Measurements from ENCODE around the gene TSPAN18.

Gene TSPAN18

DNA sequence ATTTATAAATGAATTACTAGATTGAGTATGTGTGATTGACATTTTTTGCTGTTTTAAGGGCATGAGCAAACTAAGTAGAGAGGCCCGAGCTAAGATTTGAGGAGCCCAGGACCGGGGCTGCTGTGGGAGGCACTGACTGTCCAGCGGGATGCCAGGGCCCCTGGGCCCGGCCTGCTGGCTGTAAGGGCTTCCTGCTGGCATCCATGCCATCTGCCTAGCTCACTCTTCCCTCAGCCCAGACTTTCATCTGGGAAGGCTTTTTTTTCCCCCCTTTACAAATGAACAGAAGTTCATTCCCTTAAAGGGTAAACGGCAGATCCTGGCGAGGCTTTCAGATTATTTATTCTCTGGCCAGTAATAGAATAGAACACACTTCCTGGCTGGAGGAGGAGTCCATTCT lies 239.9 kb downstream of the TSPAN18 start:
- Histone ChIP-seq H4K12ac (ENCODE audit: low read depth, low read length) (no peak overlapping the region), H3K9ac (ENCODE audit: low read length) (no peak overlapping the region), H3K14ac (ENCODE audit: low read length) (no peak overlapping the region), H4K91ac (ENCODE audit: low read depth, low read length) (no peak overlapping the region), H3K79me1 (ENCODE audit: low read length) (no peaks in the 10 kb centered on the region), H3K4me3 (ENCODE audit: low read depth, low read length) (no peak overlapping the region), H2BK120ac (ENCODE audit: insufficient read depth, low read length, poor library complexity) (no peak overlapping the region), H3K4me2 (ENCODE audit: low read length) (no peak overlapping the region), H2AFZ (ENCODE audit: insufficient read depth, low read length, poor library complexity) (no peak overlapping the region), H3K18ac (ENCODE audit: low read length) (no peak overlapping the region), H3K4me1 (ENCODE audit: control insufficient read depth in 1 of 2, insufficient read depth in 2 of 2, low read length in 2 of 2) (no peaks in the 10 kb centered on the region), H3K23ac (ENCODE audit: low read length) (no peak overlapping the region), H4K8ac (ENCODE audit: low read depth, low read length) (no peak overlapping the region), H2BK5ac (ENCODE audit: low read depth, low read length, poor library complexity) (no peak overlapping the region), H2BK12ac (ENCODE audit: low read length) (no peak overlapping the region), H3K27ac (ENCODE audit: low read depth, low read length) (no peak overlapping the region), H3K79me2 (ENCODE audit: control insufficient read depth, insufficient read depth, low read length, poor library complexity) (no peaks in the 10 kb centered on the region), H2AK5ac (ENCODE audit: low read length) (no peak overlapping the region), H3K9me3 (ENCODE audit: insufficient read depth, low read depth, low read length) (peaks cover 3% of the 10 kb centered on the region), H3K36me3 (ENCODE audit: control insufficient read depth in 1 of 2, insufficient read depth in 2 of 2, low read length in 2 of 2) (no peaks in the 10 kb centered on the region), H3K27me3 (ENCODE audit: insufficient read depth, low read length) (no peaks in the 10 kb centered on the region), H3K4ac (ENCODE audit: low read depth, low read length) (no peak overlapping the region)
- no peak for DNase-seq
- WGBS (ENCODE audit: extremely low coverage, insufficient coverage, insufficient read length) = no CpG with 5 or more reads among the region's 6 CpGs

DNA sequence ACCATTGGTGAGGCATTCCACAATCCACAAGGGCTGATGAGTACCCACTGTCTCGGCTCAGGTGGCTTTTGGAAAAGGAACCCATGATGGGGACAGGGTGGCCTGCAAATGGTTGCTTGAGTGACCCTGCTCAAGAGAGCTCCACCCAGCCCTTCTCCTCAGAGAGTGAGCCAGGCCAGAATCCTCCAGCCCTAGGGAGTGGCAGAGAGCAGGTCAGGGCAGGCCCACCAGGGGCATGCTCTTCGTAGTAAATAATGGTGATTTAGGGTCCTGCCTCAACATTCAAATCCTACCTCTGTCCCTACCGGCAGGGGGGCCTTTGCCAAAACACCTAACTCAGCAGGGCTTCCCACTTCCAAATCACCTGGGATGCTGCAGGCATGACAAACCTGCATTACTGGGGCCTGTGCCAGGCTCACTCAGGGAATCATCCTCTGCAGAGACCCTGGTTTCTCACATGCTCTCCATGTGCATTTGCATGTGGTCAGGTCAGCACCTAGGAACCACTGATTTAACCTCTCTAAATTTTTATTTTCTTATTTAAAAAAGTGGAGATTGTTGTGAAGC lies 241.3 kb downstream of the TSPAN18 start:
- Histone ChIP-seq H3K14ac (ENCODE audit: low read length) (no peak overlapping the region), H2BK12ac (ENCODE audit: low read length) (no peak overlapping the region), H2AFZ (ENCODE audit: insufficient read depth, low read length, poor library complexity) (no peak overlapping the region), H2AK5ac (ENCODE audit: low read length) (no peak overlapping the region), H3K9me3 (ENCODE audit: insufficient read depth, low read depth, low read length) (peaks cover 3% of the 10 kb centered on the region), H4K12ac (ENCODE audit: low read depth, low read length) (no peak overlapping the region), H3K79me1 (ENCODE audit: low read length) (no peaks in the 10 kb centered on the region), H3K18ac (ENCODE audit: low read length) (no peak overlapping the region), H3K4me3 (ENCODE audit: low read depth, low read length) (no peak overlapping the region), H4K8ac (ENCODE audit: low read depth, low read length) (no peak overlapping the region), H3K79me2 (ENCODE audit: control insufficient read depth, insufficient read depth, low read length, poor library complexity) (no peaks in the 10 kb centered on the region), H3K4ac (ENCODE audit: low read depth, low read length) (no peak overlapping the region), H3K23ac (ENCODE audit: low read length) (no peak overlapping the region), H3K9ac (ENCODE audit: low read length) (no peak overlapping the region), H3K36me3 (ENCODE audit: control insufficient read depth in 1 of 2, insufficient read depth in 2 of 2, low read length in 2 of 2) (no peaks in the 10 kb centered on the region), H3K27me3 (ENCODE audit: insufficient read depth, low read length) (no peaks in the 10 kb centered on the region), H3K4me2 (ENCODE audit: low read length) (no peak overlapping the region), H2BK120ac (ENCODE audit: insufficient read depth, low read length, poor library complexity) (no peak overlapping the region), H2BK5ac (ENCODE audit: low read depth, low read length, poor library complexity) (no peak overlapping the region), H3K4me1 (ENCODE audit: control insufficient read depth in 1 of 2, insufficient read depth in 2 of 2, low read length in 2 of 2) (no peaks in the 10 kb centered on the region), H3K27ac (ENCODE audit: low read depth, low read length) (no peak overlapping the region), H4K91ac (ENCODE audit: low read depth, low read length) (no peak overlapping the region)
- no CpG with 5 or more reads among the region's 3 CpGs for WGBS (ENCODE audit: extremely low coverage, insufficient coverage, insufficient read length)
- DNase-seq = no peak

DNA sequence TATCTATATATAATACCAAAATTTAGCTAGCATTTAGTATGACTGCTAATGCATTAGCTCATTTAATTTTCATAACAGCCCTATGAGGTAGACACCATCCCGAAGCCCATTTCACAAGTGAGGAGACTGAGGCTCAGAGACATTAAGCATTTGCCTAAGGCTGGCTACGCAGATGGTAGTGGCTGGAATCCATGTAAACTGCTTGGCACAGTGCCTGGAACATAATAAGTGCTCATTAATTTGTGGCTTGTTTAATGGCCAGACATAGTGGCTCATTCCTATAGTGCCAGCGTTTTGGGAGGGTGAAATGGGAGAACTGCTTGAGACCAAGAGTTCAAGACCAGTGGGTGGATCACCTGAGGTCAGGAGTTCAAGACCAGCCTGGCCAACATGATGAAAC lies 241.7 kb downstream of the TSPAN18 start:
- Histone ChIP-seq H3K4me1 (ENCODE audit: control insufficient read depth in 1 of 2, insufficient read depth in 2 of 2, low read length in 2 of 2) (no peaks in the 10 kb centered on the region), H3K27me3 (ENCODE audit: insufficient read depth, low read length) (no peaks in the 10 kb centered on the region), H2BK5ac (ENCODE audit: low read depth, low read length, poor library complexity) (no peak overlapping the region), H2BK120ac (ENCODE audit: insufficient read depth, low read length, poor library complexity) (no peak overlapping the region), H3K4me3 (ENCODE audit: low read depth, low read length) (no peak overlapping the region), H3K79me2 (ENCODE audit: control insufficient read depth, insufficient read depth, low read length, poor library complexity) (no peaks in the 10 kb centered on the region), H2BK12ac (ENCODE audit: low read length) (no peak overlapping the region), H4K91ac (ENCODE audit: low read depth, low read length) (no peak overlapping the region), H3K27ac (ENCODE audit: low read depth, low read length) (no peak overlapping the region), H3K14ac (ENCODE audit: low read length) (no peak overlapping the region), H3K23ac (ENCODE audit: low read length) (no peak overlapping the region), H3K9ac (ENCODE audit: low read length) (no peak overlapping the region), H4K8ac (ENCODE audit: low read depth, low read length) (no peak overlapping the region), H4K12ac (ENCODE audit: low read depth, low read length) (no peak overlapping the region), H3K4ac (ENCODE audit: low read depth, low read length) (no peak overlapping the region), H2AK5ac (ENCODE audit: low read length) (no peak overlapping the region), H3K18ac (ENCODE audit: low read length) (no peak overlapping the region), H3K9me3 (ENCODE audit: insufficient read depth, low read depth, low read length) (peaks cover 3% of the 10 kb centered on the region), H2AFZ (ENCODE audit: insufficient read depth, low read length, poor library complexity) (no peak overlapping the region), H3K4me2 (ENCODE audit: low read length) (no peak overlapping the region), H3K79me1 (ENCODE audit: low read length) (no peaks in the 10 kb centered on the region), H3K36me3 (ENCODE audit: control insufficient read depth in 1 of 2, insufficient read depth in 2 of 2, low read length in 2 of 2) (no peaks in the 10 kb centered on the region)
- no CpG with 5 or more reads among the region's 3 CpGs for WGBS (ENCODE audit: extremely low coverage, insufficient coverage, insufficient read length)
- DNase-seq = no peak

DNA sequence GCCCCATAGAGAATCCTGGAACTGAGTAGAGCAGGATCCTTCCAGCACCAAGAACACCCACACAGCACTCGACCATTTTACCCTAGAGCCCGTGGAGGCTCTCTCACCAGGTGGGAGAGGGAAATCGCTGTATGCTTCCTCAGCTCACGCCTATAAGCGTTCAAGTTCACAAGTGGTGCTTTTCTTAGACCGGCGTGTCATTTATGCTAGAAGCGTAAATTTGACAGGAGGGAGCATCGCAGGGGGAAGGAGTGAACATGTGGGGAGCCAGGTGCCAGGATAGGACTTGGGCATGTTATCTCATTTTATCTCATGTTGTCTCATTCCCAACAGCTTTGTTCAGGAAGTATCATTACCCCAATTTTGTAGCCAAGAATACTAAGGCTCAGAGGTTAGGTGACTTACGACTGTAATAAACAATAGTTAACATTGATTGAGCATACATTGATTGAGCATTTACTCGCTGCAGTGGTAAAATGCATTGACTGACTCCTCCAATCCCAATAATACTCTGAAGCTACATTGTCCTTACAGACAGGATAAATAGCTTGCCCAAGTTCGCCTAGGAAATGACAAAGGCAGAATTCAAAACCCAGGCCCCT lies 243.0 kb downstream of the TSPAN18 start:
- no peak overlapping the region for H4K91ac ChIP-seq (ENCODE audit: low read depth, low read length)
- no peaks in the 10 kb centered on the region for H3K36me3 ChIP-seq (ENCODE audit: control insufficient read depth in 1 of 2, insufficient read depth in 2 of 2, low read length in 2 of 2)
- no peak overlapping the region for H3K9ac ChIP-seq (ENCODE audit: low read length)
- no peak overlapping the region for H2AK5ac ChIP-seq (ENCODE audit: low read length)
- no peak for DNase-seq
- H3K79me1 ChIP-seq (ENCODE audit: low read length) = no peaks in the 10 kb centered on the region
- H3K14ac ChIP-seq (ENCODE audit: low read length) = no peak overlapping the region
- H3K23ac ChIP-seq (ENCODE audit: low read length) = no peak overlapping the region
- H4K8ac ChIP-seq (ENCODE audit: low read depth, low read length) = no peak overlapping the region
- H3K4me3 ChIP-seq (ENCODE audit: low read depth, low read length) = no peak overlapping the region
- no peak overlapping the region for H2BK5ac ChIP-seq (ENCODE audit: low read depth, low read length, poor library complexity)
- no peaks in the 10 kb centered on the region for H3K27me3 ChIP-seq (ENCODE audit: insufficient read depth, low read length)
- H3K9me3 ChIP-seq (ENCODE audit: insufficient read depth, low read depth, low read length) = peaks cover 3% of the 10 kb centered on the region
- H2AFZ ChIP-seq (ENCODE audit: insufficient read depth, low read length, poor library complexity) = no peak overlapping the region
- H2BK120ac ChIP-seq (ENCODE audit: insufficient read depth, low read length, poor library complexity) = no peak overlapping the region
- no peak overlapping the region for H3K4me2 ChIP-seq (ENCODE audit: low read length)
- no CpG with 5 or more reads among the region's 12 CpGs for WGBS (ENCODE audit: extremely low coverage, insufficient coverage, insufficient read length)
- H3K4me1 ChIP-seq (ENCODE audit: control insufficient read depth in 1 of 2, insufficient read depth in 2 of 2, low read length in 2 of 2) = no peaks in the 10 kb centered on the region
- H3K27ac ChIP-seq (ENCODE audit: low read depth, low read length) = no peak overlapping the region
- H4K12ac ChIP-seq (ENCODE audit: low read depth, low read length) = no peak overlapping the region
- H3K79me2 ChIP-seq (ENCODE audit: control insufficient read depth, insufficient read depth, low read length, poor library complexity) = no peaks in the 10 kb centered on the region
- no peak overlapping the region for H3K4ac ChIP-seq (ENCODE audit: low read depth, low read length)
- no peak overlapping the region for H2BK12ac ChIP-seq (ENCODE audit: low read length)
- H3K18ac ChIP-seq (ENCODE audit: low read length) = no peak overlapping the region
